ENCODE data around the gene MAP4K3.

- TF ChIP-seq CTCF (IDR thresholded peaks at IDR 0.05) (no peak), POLR2AphosphoS5 (IDR thresholded peaks at IDR 0.05; ENCODE audit: low read depth, low read length) (no peak), SIN3A (IDR thresholded peaks at IDR 0.05; ENCODE audit: borderline replicate concordance, insufficient read depth, low read depth, low read length) (no peak), REST (IDR thresholded peaks at IDR 0.05; ENCODE audit: insufficient read depth in 1 of 2, low read depth in 2 of 2, low read length in 1 of 2) (no peak)
These were observed 47.8 kb upstream of the MAP4K3 start for GRCh38 chr2:39484620-39485495.

Measured in Panc1 (cell line).